ENCODE results near the gene ADCK1.
"Not testable (repeated sequence)": the region's sequence is repeated elsewhere in the genome, so short reads cannot be mapped to it uniquely, and the experiment has no call there.

Gene ADCK1

GRCh38 chr14:77914073-77914721 is 114.3 kb downstream of the ADCK1 start:
- TF ChIP-seq ZNF248 (tag by site-specific recombination; IDR thresholded peaks at IDR 0.05) = no peak
- TF ChIP-seq ZNF214 (tag by site-specific recombination; IDR thresholded peaks at IDR 0.05; ENCODE audit: borderline replicate concordance) = no peak
- Histone ChIP-seq H3K36me3 (ENCODE audit: control insufficient read depth in 2 of 2, insufficient read depth in 1 of 2, low read length in 2 of 2) (no peaks in the 10 kb centered on the region), H3K4me3 (ENCODE audit: low read depth, low read length) (no peak overlapping the region), H3K27ac (ENCODE audit: extremely low read depth, low read depth, low read length) (no peak overlapping the region), H3K9me3 (ENCODE audit: control insufficient read depth, insufficient read depth, low read depth, low read length) (no peaks in the 10 kb centered on the region), H3K4me1 (ENCODE audit: control insufficient read depth, insufficient read depth, low read length) (no peaks in the 10 kb centered on the region)
- CTCF ChIA-PET = no interaction called here
- POLR2A ChIA-PET = no interaction called here

- POLR2A ChIA-PET; H3K36me3 ChIP-seq (ENCODE audit: control insufficient read depth in 2 of 2, insufficient read depth in 1 of 2, low read length in 2 of 2); H3K4me3 ChIP-seq (ENCODE audit: low read depth, low read length); H3K9me3 ChIP-seq (ENCODE audit: control insufficient read depth, insufficient read depth, low read depth, low read length); H3K27ac ChIP-seq (ENCODE audit: extremely low read depth, low read depth, low read length); CTCF ChIA-PET; H3K4me1 ChIP-seq (ENCODE audit: control insufficient read depth, insufficient read depth, low read length): not testable (repeated sequence)
- peak; percentile 65 for TF ChIP-seq ZNF146 (tag by site-specific recombination; IDR thresholded peaks at IDR 0.05)
These were observed 115.5 kb downstream of the ADCK1 start for GRCh38 chr14:77915390-77915789.

- H3K36me3 ChIP-seq (ENCODE audit: control insufficient read depth in 2 of 2, insufficient read depth in 1 of 2, low read length in 2 of 2) = no peaks in the 10 kb centered on the region
- no peaks in the 10 kb centered on the region for H3K4me1 ChIP-seq (ENCODE audit: control insufficient read depth, insufficient read depth, low read length)
- no peaks in the 10 kb centered on the region for H3K9me3 ChIP-seq (ENCODE audit: control insufficient read depth, insufficient read depth, low read depth, low read length)
- no peak overlapping the region for H3K4me3 ChIP-seq (ENCODE audit: low read depth, low read length)
- CTCF ChIA-PET = interaction anchor here (0.6 kb wide), 1 partner anchor 916 kb away, joined by 3 read pairs; no protein-coding TSS in a partner anchor
- TF ChIP-seq TCF7L2 (IDR thresholded peaks at IDR 0.05; ENCODE audit: borderline replicate concordance, low read depth, low read length) (no peak), ZBTB11 (tag by site-specific recombination; conservative IDR thresholded peaks at IDR 0.05; ENCODE audit: low read depth) (no peak), KLF17 (tag by site-specific recombination; IDR thresholded peaks at IDR 0.05) (no peak), ZNF292 (tag by site-specific recombination; IDR thresholded peaks at IDR 0.05; ENCODE audit: borderline replicate concordance, low read depth) (no peak), REPIN1 (tag by site-specific recombination; IDR thresholded peaks at IDR 0.05; ENCODE audit: low read depth) (no peak), ZNF350 (tag by site-specific recombination; IDR thresholded peaks at IDR 0.05) (no peak), ZNF404 (tag by site-specific recombination; IDR thresholded peaks at IDR 0.05) (no peak), ZNF324 (tag by site-specific recombination; IDR thresholded peaks at IDR 0.05) (no peak), TSHZ1 (tag by site-specific recombination; IDR thresholded peaks at IDR 0.05; ENCODE audit: borderline replicate concordance) (no peak), KLF1 (tag by site-specific recombination; IDR thresholded peaks at IDR 0.05) (no peak), ATF2 (tag by site-specific recombination; IDR thresholded peaks at IDR 0.05; ENCODE audit: low read depth) (no peak), ZNF37A (tag by site-specific recombination; IDR thresholded peaks at IDR 0.05) (no peak), ELK4 (IDR thresholded peaks at IDR 0.05; ENCODE audit: borderline replicate concordance, low read depth, low read length) (no peak), MYNN (tag by site-specific recombination; IDR thresholded peaks at IDR 0.05; ENCODE audit: borderline replicate concordance) (no peak)
- H3K27ac ChIP-seq (ENCODE audit: extremely low read depth, low read depth, low read length) = no peak overlapping the region
- POLR2A ChIA-PET = no interaction called here
These were observed 117.7 kb downstream of the ADCK1 start for GRCh38 chr14:77917491-77918201.

Measured in HEK293 (cell line).